Right atrium auricular region (tissue), 2 donors: ENCODE results near the gene TPRG1. TPM values are rescaled to one million over a fixed set of nuclear protein-coding genes. Genes with fewer than 3 reads are reported as not detected.

Experiments used
- DNase-seq: peaks from one replicate; pipeline ENCODE4 v3.0.0-alpha.2; 2019; ENCODE audit warnings: low spot score
- H3K27ac ChIP-seq, 2 donors: fragments of 200-600 bp; sonication (generic); 1 replicate in 1 of 2; 2 replicates in 1 of 2; pipeline ENCODE4 v1.5.1; 2016 to 2019
- H3K27me3 ChIP-seq, 2 donors: fragments of 200-600 bp; sonication (generic); one replicate each; pipeline versions ENCODE4 v1.5.1 to v1.6.0; 2017 to 2019
- H3K36me3 ChIP-seq: fragments of 200-600 bp; sonication (generic); one replicate; pipeline ENCODE4 v1.5.1; 2016
- H3K4me1 ChIP-seq, 2 donors: fragments of 200-600 bp; sonication (generic); one replicate each; pipeline versions ENCODE4 v1.5.1 to v1.6.0; 2017 to 2019
- H3K4me3 ChIP-seq, 2 donors: fragments of 200-600 bp; sonication (generic); 1 replicate in 1 of 2; 2 replicates in 1 of 2; pipeline ENCODE4 v1.5.1; 2017 to 2019; ENCODE audit warnings: mild to moderate bottlenecking in 1 of 2, moderate library complexity in 1 of 2
- H3K9me3 ChIP-seq, 2 donors: fragments of 200-600 bp; sonication (generic); one replicate each; pipeline ENCODE4 v1.5.1; 2019
- total RNA-seq, 2 donors: library from RNA; depleted of rRNA; stranded (reverse); fragments of >200 nt; gene quantifications; one replicate each; pipeline ENCODE4 v1.1.0, GENCODE V29; 2016
- TF ChIP-seq, protein P1 (sequence below), 2 donors: fragments of 200-600 bp; sonication (generic); IDR thresholded peaks; one replicate each; pipeline ENCODE4 v1.5.1; 2019; ENCODE audit warnings: antibody characterized with exemption in 2 of 2

TPRG1 gene
- total RNA-seq, 2 donors from 2014 or later = 0.41 to 2.1 TPM

DNA sequence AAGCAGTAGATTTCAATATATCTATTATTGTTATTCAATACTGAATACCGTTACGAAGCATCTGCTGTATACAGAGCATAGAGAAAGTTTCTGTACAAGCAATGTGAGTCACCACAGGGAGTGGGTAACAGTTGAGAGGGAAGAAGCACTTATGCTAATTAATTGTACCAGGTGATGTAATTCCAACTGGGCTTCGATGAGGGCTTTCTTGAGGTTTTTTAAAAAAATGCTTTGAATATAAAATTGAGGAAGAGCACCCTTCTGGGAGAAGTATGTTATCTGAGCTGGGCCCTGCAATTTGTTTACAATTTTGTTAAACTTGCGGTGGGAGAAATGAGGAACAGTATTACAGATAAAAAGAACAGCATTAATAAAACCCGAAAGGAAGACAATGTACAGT lies 197.9 kb downstream of the TPRG1 start:
- no peak for DNase-seq
- no peaks in the 10 kb centered on the region for H3K36me3 ChIP-seq
- no peaks in the 10 kb centered on the region for H3K9me3 ChIP-seq

DNA sequence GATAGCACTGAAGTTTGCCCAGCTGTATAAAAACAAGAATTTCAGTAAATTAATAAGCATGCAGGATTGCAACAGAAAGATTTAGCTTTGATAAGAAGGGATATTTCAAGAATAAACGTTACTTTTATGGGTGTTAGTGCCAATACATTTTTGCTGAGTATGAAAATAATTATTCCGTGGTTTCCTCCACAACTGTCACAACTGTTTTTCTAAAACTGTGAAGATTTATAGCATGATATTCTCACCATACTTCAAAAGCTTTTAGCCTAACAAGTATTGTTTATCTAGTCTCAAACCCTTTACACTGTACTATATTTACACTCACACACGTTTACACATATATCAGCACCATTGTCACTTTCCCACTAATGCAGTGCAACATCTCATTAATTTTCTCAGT lies 200.5 kb downstream of the TPRG1 start:
- TF ChIP-seq, protein P1, sequence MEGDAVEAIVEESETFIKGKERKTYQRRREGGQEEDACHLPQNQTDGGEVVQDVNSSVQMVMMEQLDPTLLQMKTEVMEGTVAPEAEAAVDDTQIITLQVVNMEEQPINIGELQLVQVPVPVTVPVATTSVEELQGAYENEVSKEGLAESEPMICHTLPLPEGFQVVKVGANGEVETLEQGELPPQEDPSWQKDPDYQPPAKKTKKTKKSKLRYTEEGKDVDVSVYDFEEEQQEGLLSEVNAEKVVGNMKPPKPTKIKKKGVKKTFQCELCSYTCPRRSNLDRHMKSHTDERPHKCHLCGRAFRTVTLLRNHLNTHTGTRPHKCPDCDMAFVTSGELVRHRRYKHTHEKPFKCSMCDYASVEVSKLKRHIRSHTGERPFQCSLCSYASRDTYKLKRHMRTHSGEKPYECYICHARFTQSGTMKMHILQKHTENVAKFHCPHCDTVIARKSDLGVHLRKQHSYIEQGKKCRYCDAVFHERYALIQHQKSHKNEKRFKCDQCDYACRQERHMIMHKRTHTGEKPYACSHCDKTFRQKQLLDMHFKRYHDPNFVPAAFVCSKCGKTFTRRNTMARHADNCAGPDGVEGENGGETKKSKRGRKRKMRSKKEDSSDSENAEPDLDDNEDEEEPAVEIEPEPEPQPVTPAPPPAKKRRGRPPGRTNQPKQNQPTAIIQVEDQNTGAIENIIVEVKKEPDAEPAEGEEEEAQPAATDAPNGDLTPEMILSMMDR (IDR thresholded peaks at IDR 0.05) = no peak
- Histone ChIP-seq H3K27me3 (no peaks in the 10 kb centered on the region), H3K4me1 (no peaks in the 10 kb centered on the region), H3K4me3 (no peak overlapping the region), H3K9me3 (no peaks in the 10 kb centered on the region), H3K27ac (no peak overlapping the region), H3K36me3 (no peaks in the 10 kb centered on the region)
- no peak for DNase-seq

More for the DNA sequence above, 197.9 kb downstream of the TPRG1 start:
- no peak overlapping the region for H3K27ac ChIP-seq
- no peaks in the 10 kb centered on the region for H3K4me1 ChIP-seq
- no peaks in the 10 kb centered on the region for H3K27me3 ChIP-seq
- TF ChIP-seq, protein P1 (IDR thresholded peaks at IDR 0.05) = no peak
- H3K4me3 ChIP-seq = no peak overlapping the region
